GOT3 (cell line): ENCODE results near the gene DCAF8.
"Not testable (repeated sequence)": the region's sequence is repeated elsewhere in the genome, so short reads cannot be mapped to it uniquely, and the experiment has no call there.

Source experiments
- DNase-seq: peaks from one replicate; lab custom pipeline; 2025; ENCODE audit warnings: mixed read lengths; lab: John Stamatoyannopoulos, UW

DCAF8 gene

GRCh38 chr1:160261893-160262794 lies at the start of gene DCAF8:
TSS of gene DCAF8 (minus strand) at chr1:160262549. CDS start at chr1:160244008, 18,541 bp downstream.
- peak; percentile 81 for DNase-seq

DNA sequence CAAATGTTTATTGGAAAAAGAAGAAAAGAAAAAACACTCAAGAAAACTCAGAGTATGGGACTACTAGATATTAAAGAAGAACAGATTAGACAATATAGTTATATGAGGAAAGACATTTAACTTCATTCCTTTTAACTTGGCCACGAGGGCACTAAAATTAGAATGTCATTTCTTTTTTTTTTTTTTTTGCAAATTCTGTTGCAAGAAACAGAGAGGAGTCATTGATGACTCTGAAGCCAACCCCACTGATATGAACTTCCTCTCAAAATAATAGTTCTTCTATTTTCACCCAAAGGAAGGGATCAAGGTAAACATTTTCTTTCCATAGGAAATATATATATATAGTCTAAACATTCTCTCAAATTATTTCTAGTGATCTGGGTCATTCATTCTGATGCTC lies 47.2 kb upstream of the DCAF8 start:
- DNase-seq, result no peak

- no peak for DNase-seq
These were observed 46.8 kb upstream of the DCAF8 start for GRCh38 chr1:160309185-160309557.

- no peak for DNase-seq
These were observed 46.3 kb upstream of the DCAF8 start for GRCh38 chr1:160308451-160309184.

- no peak for DNase-seq
These were observed 44.9 kb upstream of the DCAF8 start for GRCh38 chr1:160307118-160307791.

DNA sequence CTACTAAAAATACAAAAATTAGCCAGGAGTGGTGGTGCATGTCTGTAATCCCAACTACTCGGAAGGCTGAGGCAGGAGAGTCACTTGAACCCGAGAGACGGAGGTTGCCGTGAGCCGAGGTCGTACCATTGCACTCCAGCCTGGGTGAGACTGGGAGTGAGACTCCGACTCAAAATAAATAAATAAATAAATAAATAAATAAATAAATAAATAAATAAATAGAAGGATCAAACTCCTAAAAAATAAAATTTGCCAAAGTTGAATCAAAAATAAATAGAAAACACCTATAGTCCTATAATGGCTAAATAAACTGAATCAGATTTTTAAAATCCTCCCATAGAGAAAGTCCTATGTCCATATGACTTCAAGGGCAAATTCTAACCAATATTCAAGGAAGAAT lies 37.8 kb upstream of the DCAF8 start:
- no peak for DNase-seq

- no peak for DNase-seq
These were observed 33.7 kb upstream of the DCAF8 start for GRCh38 chr1:160296036-160296435.

DNA sequence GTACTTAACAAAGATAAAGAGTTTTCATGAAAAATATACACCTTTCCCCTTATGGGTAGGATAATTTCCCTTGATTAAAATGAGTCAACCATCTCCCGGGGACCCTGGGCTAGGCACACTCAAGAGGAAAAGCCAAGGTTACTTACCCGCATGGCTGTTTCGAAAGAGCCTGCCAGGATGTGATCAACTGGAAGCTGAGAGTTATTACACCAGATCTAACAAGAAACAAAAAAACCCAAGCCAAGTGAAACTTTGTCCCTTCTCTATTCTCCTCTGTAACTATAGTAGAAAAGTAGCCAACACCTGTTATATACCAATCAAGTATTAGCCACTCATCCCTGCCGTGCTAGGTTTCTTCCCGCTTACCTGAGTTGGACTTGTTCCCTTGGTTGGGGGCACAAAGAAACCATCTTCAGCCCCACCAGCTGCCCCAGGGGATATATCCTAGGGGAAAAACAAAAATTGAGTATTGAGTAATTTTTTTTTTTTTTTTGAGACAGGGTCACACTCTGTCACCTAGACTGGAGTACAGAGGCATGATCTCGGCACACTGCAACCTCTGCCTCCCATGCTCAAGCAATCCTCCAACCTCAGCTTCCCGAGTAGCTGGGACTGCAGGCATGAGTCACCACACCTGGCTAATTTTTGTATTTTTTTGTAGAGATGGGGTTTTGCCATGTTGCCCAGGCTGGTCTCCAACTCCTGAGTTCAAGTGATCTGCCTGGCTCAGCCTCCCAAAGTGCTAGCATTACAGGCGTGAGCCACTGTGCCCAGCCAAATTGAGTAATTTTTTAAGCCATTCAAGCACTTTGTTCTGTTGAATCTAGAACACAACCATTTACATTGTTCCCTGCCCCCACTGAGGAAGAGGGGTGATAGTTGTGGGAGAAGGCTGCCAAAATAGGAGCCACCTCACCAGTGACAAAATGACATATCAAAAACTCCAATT lies 30.9 kb upstream of the DCAF8 start:
- no peak for DNase-seq

DNA sequence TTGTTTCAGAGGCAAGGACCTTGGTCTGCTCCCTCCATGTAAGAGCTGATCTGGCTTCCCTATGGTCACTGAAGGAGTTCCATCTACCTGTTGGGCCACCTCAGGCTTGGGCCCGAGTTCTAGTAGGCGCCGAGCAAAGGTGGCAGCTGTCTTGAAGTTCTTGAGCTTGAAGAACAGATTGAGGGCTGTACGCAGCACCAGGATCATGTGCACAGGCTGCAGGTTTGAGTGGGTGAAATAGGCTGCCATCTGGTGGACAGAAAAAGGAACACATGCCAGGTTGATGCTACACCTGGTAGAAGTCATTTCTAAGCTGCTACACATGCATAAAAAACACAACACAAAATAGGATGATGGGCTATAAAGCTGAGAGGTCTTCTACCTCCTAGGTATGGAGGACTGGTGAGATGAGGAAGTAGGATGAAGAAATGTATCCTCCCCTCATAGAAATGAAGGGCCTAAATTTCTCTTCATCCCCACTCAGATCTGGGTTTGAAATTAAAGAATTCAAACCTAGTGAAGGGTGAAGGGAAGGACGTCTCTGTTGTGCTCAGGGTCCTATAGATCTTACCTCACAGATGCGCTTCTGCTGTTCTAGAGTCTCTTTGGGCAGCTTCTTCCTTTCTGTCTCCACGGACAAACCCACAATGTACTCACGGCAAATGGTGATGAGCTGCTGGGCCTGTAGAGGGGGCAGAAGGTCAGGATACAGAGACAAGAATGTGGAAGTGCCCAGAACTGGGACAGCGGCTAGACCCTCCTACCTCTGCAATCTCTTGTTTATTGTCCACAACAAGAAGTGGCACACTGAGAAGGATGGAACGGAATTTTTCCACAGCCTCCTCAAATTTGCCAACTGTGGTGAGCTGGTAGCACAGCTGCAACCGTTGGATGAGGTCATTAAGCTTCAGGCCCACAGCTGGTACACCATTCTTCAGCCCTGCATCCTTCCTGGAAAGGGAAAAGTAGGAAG lies 29.2 kb upstream of the DCAF8 start:
- no peak for DNase-seq

- DNase-seq, result not testable (repeated sequence)
These were observed 25.4 kb upstream of the DCAF8 start for GRCh38 chr1:160287769-160288168.

DNA sequence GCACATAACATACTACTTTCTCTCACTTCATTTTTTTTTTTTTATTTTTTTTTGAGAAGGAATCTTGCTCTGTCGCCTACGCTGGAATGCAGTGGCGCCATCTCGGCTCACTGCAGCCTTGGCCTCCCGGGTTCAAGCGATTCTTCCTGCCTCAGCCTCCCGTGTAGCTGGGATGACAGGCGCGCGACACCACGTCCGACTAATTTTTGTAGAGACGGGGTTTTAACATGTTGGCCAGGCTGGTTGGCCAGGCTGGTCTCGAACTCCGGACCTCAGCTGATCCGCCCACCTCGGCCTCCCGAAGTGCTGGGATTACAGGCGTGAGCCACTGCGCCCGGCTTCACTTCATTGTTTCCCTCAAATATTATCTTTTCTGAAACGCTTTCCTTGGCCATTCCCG lies 23.2 kb upstream of the DCAF8 start:
- no peak for DNase-seq

DNA sequence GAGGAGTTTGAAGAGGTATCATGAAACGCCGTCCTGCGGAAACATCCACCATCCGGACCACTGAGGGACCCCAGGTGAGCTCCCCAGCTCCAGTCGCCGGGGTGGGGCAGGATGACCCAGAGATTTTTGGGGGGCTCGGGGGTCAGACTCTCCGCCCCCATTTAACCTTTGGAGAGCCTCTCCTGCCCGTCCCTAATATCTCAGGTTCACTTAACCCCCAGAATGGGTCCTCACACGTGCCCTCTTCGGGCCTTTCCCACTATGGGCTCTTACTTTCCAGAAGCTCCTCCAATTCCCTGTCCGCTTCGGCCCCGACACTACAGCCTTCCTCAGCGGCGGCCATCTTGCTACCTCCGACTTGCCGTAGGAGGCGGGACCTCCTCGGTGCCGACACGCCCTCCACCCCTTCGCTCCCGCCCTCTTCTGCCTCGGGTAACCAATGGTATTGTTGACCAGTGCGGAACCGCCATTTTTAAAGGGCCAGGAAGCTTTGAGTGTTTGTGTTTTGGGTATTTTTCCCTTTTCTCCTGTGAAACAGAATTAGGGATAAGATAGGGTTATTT lies 22.5 kb upstream of the DCAF8 start, which contains the start of gene PEX19:
PEX19 (minus strand) TSS at position 352 of the 563 bp plus-strand sequence; CDS start at position 343, 9 bp downstream.
- DNase-seq, result peak; percentile 78

GRCh38 chr1:160284220-160284781 lies 22.0 kb upstream of the DCAF8 start:
- no peak for DNase-seq

GRCh38 chr1:160282807-160283206 lies 20.5 kb upstream of the DCAF8 start:
- no peak for DNase-seq

DNA sequence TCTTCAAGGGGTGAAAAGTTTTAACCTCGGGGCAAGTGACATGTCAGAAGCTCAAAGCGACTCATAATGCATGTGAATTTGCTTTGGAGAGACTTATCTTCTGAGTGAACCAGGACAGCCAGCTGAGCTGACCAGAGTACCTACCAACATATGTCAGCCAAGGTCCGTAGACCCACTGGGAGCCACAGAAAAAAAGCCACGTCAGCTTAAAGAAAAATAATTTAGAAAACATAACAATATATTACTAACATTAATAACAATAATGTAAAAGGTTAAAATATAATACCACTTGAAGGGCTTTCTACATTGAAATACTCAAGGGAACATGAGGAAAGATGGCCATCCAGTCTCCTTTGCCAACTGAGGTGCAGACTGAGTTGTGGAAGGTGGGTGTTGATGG lies 15.6 kb upstream of the DCAF8 start:
- DNase-seq, result no peak

- DNase-seq, result no peak
These were observed 15.0 kb upstream of the DCAF8 start for GRCh38 chr1:160277330-160277729.

- DNase-seq, result no peak
These were observed 8.7 kb upstream of the DCAF8 start for GRCh38 chr1:160271025-160271424.

DNA sequence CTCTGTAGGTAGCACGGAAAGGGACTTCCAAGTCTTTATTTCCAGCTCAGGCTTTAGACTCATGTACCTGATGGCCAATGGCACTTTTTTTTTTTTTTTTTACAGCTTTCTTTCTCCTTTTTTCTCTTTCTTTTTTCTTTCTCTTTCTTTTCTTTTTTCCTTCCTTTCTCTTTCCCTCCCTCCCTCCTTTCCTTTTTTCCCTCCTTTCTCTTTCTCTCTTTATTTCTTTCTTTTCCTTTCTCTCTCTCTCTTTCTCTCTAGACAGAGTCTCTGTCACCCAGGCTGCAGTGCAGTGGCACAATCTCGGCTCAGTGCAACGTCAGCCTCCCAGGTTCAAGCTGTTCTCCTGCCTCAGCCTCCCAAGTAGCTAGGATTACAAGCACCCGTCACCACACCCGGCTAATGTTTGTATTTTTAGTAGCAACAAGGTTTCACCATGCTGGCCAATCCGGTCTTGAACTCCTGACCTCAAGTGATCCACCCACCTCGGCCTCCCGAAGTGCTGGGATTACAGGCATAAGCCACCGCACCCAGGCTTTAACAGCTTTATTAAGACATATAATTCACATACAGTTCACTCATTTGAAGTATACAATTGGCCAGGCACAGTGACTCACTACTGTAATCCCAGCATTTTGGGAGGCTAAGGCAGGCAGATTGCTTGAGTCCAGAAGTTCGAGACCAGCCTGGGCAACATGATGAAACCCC lies 5.1 kb upstream of the DCAF8 start:
- no peak for DNase-seq

- DNase-seq, result no peak
These were observed 2.5 kb upstream of the DCAF8 start for GRCh38 chr1:160264795-160265307.
